ENCODE results near the gene ACOT8.

GRCh38 chr20:45867136-45867818 is 10.1 kb upstream of the ACOT8 start:
- TF ChIP-seq, protein P1, sequence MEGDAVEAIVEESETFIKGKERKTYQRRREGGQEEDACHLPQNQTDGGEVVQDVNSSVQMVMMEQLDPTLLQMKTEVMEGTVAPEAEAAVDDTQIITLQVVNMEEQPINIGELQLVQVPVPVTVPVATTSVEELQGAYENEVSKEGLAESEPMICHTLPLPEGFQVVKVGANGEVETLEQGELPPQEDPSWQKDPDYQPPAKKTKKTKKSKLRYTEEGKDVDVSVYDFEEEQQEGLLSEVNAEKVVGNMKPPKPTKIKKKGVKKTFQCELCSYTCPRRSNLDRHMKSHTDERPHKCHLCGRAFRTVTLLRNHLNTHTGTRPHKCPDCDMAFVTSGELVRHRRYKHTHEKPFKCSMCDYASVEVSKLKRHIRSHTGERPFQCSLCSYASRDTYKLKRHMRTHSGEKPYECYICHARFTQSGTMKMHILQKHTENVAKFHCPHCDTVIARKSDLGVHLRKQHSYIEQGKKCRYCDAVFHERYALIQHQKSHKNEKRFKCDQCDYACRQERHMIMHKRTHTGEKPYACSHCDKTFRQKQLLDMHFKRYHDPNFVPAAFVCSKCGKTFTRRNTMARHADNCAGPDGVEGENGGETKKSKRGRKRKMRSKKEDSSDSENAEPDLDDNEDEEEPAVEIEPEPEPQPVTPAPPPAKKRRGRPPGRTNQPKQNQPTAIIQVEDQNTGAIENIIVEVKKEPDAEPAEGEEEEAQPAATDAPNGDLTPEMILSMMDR (IDR thresholded peaks at IDR 0.05), result no peak
- TF ChIP-seq EZH2 (IDR thresholded peaks at IDR 0.05; ENCODE audit: borderline replicate concordance, insufficient read depth, low read depth, low read length, poor library complexity, severe bottlenecking), result no peak

Data from B cell (primary cell).